Nephron progenitor cell (in vitro differentiated cells): ENCODE data around the gene TMEM127.

Source experiments
- DNase-seq: peaks from one replicate; pipeline ENCODE4 v3.0.0; 2021
- H3K27ac Mint-ChIP-seq: 2 replicates; pipeline ENCODE4 v1.8.0; 2021; ENCODE audit warnings: mild to moderate bottlenecking, moderate library complexity, mixed read lengths
- H3K27me3 Mint-ChIP-seq: 2 replicates; pipeline ENCODE4 v1.8.0; 2021; ENCODE audit warnings: mild to moderate bottlenecking, low read depth, mixed read lengths; ENCODE audit not compliant: poor library complexity
- H3K36me3 Mint-ChIP-seq: 2 replicates; pipeline ENCODE4 v1.8.0; 2021; ENCODE audit warnings: low read depth, mixed read lengths
- H3K4me1 Mint-ChIP-seq: 2 replicates; pipeline ENCODE4 v1.8.0; 2021; ENCODE audit warnings: mixed read lengths
- H3K4me3 Mint-ChIP-seq: 2 replicates; pipeline ENCODE4 v1.8.0; 2021; ENCODE audit warnings: mild to moderate bottlenecking, moderate library complexity, mixed read lengths
- H3K9me3 Mint-ChIP-seq: 2 replicates; pipeline ENCODE4 v1.8.0; 2021; ENCODE audit warnings: mild to moderate bottlenecking, moderate library complexity, mixed read lengths
- TF ChIP-seq, protein P1 (sequence below): fragments of 200-600 bp; sonication (generic); IDR thresholded peaks from 2 replicates; pipeline ENCODE4 v1.5.0; 2021; ENCODE audit warnings: antibody characterized with exemption

The TMEM127 gene

DNA sequence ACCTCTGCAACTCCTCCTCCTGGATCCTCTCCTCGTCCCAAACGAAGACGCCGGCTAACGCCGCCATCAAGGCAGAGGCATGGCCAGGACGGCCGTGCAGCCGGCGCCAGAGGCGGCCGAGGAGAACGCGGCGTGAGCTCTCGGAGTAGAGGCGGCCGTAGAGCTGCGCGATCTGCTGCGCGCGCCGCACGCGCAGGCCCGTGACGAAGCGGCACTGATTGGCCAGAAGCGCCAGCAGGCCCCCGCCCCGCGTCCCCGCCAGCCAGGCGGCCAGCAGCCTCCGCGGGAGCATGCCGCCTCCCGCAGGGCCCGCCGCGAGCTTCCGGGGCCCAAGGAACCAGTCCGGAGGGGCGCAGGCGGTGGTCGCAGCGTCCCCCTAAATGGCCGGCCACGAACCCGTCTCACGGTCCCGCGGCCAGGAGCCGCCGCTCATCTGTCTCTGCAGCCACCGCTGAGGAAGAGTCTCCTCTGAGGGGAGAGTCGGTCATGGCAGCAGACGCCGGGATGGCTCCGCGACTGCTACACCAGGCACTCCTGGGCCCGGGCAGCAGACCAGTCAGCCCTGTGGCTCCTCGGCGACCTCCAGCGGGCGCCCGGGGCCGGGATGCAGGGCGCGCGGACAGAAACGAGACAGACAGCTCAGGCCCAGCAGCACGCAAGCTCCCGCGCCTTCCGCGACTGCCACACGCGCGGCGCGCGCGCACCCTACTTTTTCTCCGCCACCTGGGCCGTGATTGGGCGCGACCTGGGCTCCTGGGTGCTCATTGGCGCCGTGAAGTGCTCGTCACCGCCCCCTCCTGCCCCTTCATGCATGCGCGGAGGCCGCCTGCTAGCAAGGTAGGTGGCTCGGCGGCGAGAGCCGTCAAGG, 57.4 kb downstream of the TMEM127 start, which contains the start of gene STARD7:
Gene STARD7, minus strand, starts transcription at position 685 of the 868 bp plus-strand sequence. Its CDS starts 393 bp downstream, at position 292.
- Mint-ChIP-seq H3K4me3 (peak within 1 kb of the TSS; percentile 100), H3K36me3 (peaks cover 22% of the 10 kb centered on the region), H3K4me1 (peaks cover 65% of the 10 kb centered on the region), H3K27me3 (no peaks in the 10 kb centered on the region), H3K27ac (peak within 1 kb of the TSS; percentile 97), H3K9me3 (no peaks in the 10 kb centered on the region)
- DNase-seq = peak; percentile 98
- TF ChIP-seq, protein P1, sequence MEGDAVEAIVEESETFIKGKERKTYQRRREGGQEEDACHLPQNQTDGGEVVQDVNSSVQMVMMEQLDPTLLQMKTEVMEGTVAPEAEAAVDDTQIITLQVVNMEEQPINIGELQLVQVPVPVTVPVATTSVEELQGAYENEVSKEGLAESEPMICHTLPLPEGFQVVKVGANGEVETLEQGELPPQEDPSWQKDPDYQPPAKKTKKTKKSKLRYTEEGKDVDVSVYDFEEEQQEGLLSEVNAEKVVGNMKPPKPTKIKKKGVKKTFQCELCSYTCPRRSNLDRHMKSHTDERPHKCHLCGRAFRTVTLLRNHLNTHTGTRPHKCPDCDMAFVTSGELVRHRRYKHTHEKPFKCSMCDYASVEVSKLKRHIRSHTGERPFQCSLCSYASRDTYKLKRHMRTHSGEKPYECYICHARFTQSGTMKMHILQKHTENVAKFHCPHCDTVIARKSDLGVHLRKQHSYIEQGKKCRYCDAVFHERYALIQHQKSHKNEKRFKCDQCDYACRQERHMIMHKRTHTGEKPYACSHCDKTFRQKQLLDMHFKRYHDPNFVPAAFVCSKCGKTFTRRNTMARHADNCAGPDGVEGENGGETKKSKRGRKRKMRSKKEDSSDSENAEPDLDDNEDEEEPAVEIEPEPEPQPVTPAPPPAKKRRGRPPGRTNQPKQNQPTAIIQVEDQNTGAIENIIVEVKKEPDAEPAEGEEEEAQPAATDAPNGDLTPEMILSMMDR = no peak

DNA sequence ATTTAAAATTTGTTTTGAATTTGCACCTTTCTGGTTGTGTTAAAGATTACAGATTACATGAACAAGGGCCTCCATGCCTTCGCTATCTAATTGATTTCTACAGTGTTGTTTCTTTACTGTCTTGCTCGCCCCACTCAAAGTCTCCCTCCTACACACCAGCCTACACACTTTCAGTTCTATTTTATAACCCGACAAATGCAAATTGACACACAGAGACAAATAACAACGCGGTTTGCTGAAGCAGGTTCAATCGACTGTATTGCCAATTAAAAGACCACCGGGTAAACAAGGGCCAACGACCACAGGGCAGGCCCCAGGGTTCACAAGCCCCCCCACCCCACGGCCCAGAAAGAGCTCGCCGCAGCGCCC, 58.0 kb downstream of the TMEM127 start:
- H3K36me3 Mint-ChIP-seq = peaks cover 23% of the 10 kb centered on the region
- H3K4me1 Mint-ChIP-seq = peaks cover 71% of the 10 kb centered on the region
- TF ChIP-seq, protein P1 = no peak
- H3K4me3 Mint-ChIP-seq = peak overlapping the region; percentile 100
- DNase-seq = no peak
- H3K27me3 Mint-ChIP-seq = no peaks in the 10 kb centered on the region
- H3K27ac Mint-ChIP-seq = peak overlapping the region; percentile 97
- H3K9me3 Mint-ChIP-seq = no peaks in the 10 kb centered on the region

DNA sequence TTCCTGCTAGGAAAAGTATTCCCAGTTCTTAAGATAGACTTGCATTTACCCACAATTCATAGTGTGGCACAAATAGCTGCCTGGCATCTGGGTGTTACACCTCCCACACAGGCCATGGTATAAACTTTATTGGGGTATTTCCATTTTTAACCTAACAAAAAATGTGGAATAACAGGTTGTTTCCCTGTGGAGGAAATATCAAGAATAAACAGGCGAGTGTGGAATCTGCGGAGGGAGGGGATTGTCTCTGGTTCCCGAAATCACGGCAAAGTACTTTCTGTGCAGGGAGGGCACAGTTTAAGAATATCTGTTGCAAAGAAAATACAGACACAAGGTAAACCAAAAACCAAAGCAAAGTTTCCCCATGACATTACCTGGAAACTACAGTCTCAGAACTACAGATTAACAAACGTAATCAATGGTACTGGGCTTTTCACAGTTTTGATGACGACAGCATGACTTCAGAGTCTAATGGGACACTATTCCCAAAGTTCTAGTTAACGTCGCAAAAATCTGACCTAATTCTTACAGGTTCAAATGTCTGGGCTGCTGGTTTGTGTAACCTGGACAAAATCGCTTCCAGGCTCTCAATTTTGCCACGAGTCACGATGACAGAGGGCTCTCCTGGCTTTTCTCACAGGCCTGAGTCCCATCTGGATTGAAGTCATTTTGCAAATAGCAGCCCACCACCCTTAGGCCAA, 58.6 kb downstream of the TMEM127 start:
- no peak for DNase-seq

DNA sequence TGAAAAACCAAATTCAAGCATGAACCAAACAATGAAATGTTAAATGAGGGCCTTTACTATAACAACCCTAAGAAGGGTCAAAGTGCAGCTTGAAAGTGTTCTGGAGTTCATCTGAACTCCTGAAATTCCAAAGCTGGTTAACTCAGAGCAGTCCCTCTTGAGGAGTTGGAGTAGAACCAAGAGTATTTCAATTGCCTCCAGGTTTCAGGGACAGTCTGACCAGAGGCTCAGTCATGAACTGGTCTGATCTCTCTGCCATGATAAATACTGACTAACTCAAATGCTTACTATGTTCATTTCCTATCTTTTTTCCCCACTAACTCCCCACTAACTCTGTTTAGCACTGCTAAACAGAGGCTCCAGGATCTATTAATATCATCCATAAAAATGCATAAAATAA, 59.9 kb downstream of the TMEM127 start:
- Mint-ChIP-seq H3K36me3 (peaks cover 23% of the 10 kb centered on the region), H3K4me1 (peaks cover 65% of the 10 kb centered on the region), H3K4me3 (peak overlapping the region; percentile 77), H3K27me3 (no peaks in the 10 kb centered on the region), H3K27ac (peak overlapping the region; percentile 29), H3K9me3 (no peaks in the 10 kb centered on the region)
- DNase-seq = no peak
- TF ChIP-seq, protein P1 = no peak

More for the DNA sequence above, 58.6 kb downstream of the TMEM127 start:
- Mint-ChIP-seq H3K4me1 (peaks cover 70% of the 10 kb centered on the region), H3K27me3 (no peaks in the 10 kb centered on the region), H3K27ac (peak overlapping the region; percentile 97), H3K36me3 (peaks cover 23% of the 10 kb centered on the region), H3K4me3 (peak overlapping the region; percentile 100), H3K9me3 (no peaks in the 10 kb centered on the region)
- TF ChIP-seq, protein P1 = no peak

DNA sequence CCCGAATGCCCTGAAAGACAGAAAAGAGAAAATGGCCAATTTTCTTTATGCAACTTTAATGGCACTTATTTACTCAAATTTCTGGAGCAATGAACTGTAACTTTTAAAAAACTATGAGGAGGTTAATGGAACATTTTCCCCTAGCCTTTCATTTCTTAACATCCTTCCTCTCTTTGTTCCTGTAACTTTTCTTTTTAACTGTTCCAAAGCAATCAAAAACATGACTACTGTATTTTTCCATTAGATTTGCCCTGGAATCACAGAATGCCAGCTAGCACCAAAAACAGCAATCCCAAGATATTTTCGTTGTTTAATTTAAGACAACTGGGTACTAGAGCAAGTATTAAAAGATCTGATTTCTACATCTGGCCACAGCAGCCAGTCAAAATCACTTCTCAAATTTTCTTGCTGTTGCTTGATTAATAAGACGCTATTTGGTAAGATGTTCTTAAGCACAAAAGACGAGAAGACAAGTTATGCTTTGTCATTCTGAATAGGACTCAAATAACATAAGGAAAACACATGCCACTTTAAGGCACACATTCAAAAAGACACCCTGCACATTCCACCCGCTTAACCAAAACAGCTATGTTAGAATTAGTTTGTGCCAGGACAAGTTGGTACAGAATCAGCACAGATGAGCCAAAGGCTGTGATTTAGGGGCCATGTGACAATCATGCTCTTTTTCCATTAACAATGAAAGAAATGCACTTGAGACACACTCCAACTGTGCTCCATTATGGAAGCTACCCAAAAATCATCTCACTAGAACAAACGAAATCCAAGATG, 60.8 kb downstream of the TMEM127 start:
- DNase-seq = no peak
- TF ChIP-seq, protein P1 = no peak
- H3K4me3 Mint-ChIP-seq = peak overlapping the region; percentile 44
- H3K27me3 Mint-ChIP-seq = no peaks in the 10 kb centered on the region
- no peaks in the 10 kb centered on the region for H3K9me3 Mint-ChIP-seq
- H3K36me3 Mint-ChIP-seq = peaks cover 25% of the 10 kb centered on the region
- no peak overlapping the region for H3K27ac Mint-ChIP-seq
- peaks cover 60% of the 10 kb centered on the region for H3K4me1 Mint-ChIP-seq
